Suprapubic skin (tissue), 4 donors: ENCODE results near the gene ARF6. TPM values are rescaled to one million over a fixed set of nuclear protein-coding genes. Genes with fewer than 3 reads are reported as not detected.
"Not testable (repeated sequence)": the region's sequence is repeated elsewhere in the genome, so short reads cannot be mapped to it uniquely, and the experiment has no call there.

Experiments used
- DNase-seq, 2 donors: peaks; one replicate each; pipeline ENCODE4 v3.0.0-alpha.2; 2019; ENCODE audit warnings: low spot score in 2 of 2
- H3K27ac ChIP-seq: fragments of 200-600 bp; sonication (generic); one replicate; pipeline ENCODE4 v1.5.1; 2019
- H3K27me3 ChIP-seq: fragments of 200-600 bp; sonication (generic); one replicate; pipeline ENCODE4 v1.5.1; 2019
- H3K36me3 ChIP-seq: fragments of 200-600 bp; sonication (generic); one replicate; pipeline ENCODE4 v1.5.1; 2019
- H3K4me1 ChIP-seq: fragments of 200-600 bp; sonication (generic); one replicate; pipeline ENCODE4 v1.5.1; 2019
- H3K4me3 ChIP-seq: fragments of 200-600 bp; sonication (generic); one replicate; pipeline ENCODE4 v1.5.1; 2019; ENCODE audit warnings: mild to moderate bottlenecking
- H3K9me3 ChIP-seq: fragments of 200-600 bp; sonication (generic); one replicate; pipeline ENCODE4 v1.5.1; 2019
- CTCF ChIP-seq, 2 donors: fragments of 200-600 bp in 1 of 2; fragments of 450-650 bp in 1 of 2; sonication (generic) in 1 of 2; IDR thresholded peaks; one replicate each; pipeline ENCODE4 v1.5.1; 2016 to 2019; ENCODE audit warnings: antibody characterized with exemption in 2 of 2, mild to moderate bottlenecking in 1 of 2, moderate library complexity in 1 of 2
- EP300 ChIP-seq: sonication (generic); formaldehyde crosslinking; IDR thresholded peaks from one replicate; pipeline ENCODE4 v1.6.1; 2017; ENCODE audit warnings: antibody characterized with exemption
- POLR2A ChIP-seq, 2 donors: fragments of 450-650 bp; IDR thresholded peaks; one replicate each; pipeline ENCODE4 v1.6.1; 2017; ENCODE audit warnings: antibody characterized with exemption in 2 of 2, mild to moderate bottlenecking in 2 of 2, moderate library complexity in 2 of 2
- POLR2AphosphoS5 ChIP-seq, 3 donors: sonication (generic); formaldehyde crosslinking; IDR thresholded peaks; one replicate each; pipeline ENCODE4 v1.6.1; 2017; ENCODE audit warnings: antibody characterized with exemption in 3 of 3
- WGBS: methylation state at CpG from one replicate; pipeline ENCODE4 v1.1.5; 2018; 5-methylcytosine and 5-hydroxymethylcytosine counted together
- total RNA-seq, 4 donors: library from RNA; depleted of rRNA; stranded (reverse); fragments of >200 nt; gene quantifications; one replicate each; pipeline ENCODE4 v1.1.0, GENCODE V29; 2016

Gene ARF6
- total RNA-seq, 4 donors from 2014 or later, result 48.0 to 125 (median 85.3) TPM

DNA sequence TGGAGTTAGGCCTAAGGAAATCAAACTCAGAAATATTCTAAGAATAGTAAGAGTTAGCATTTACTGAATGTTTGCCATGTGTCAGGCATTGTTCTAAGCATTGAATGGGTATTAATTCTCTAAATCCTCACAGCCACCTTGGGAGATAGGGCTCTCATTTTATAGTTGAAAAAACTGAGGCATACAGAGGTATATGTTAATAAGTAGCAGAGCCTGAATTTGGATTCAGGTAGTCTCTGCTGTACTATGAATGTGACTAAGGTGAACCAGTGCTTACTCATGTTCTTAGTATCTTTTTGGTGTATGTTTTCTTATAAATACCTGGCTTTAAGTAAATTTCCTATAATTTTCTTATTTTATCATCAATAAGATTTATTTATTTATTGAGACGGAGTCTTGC is 8.1 kb downstream of the ARF6 start:
- no peak for TF ChIP-seq EP300
- no peak for TF ChIP-seq POLR2AphosphoS5 (IDR thresholded peaks at IDR 0.05)
- TF ChIP-seq POLR2A (IDR thresholded peaks at IDR 0.05), result no peak
- no peak for TF ChIP-seq CTCF (IDR thresholded peaks at IDR 0.05)
- Histone ChIP-seq H3K36me3 (no peaks in the 10 kb centered on the region), H3K4me1 (peaks cover 35% of the 10 kb centered on the region), H3K4me3 (no peak overlapping the region), H3K9me3 (no peaks in the 10 kb centered on the region), H3K27me3 (no peaks in the 10 kb centered on the region), H3K27ac (no peak overlapping the region)
- 95% methylated on average over 1 of the region's 1 CpG for WGBS
- no peak for DNase-seq

DNA sequence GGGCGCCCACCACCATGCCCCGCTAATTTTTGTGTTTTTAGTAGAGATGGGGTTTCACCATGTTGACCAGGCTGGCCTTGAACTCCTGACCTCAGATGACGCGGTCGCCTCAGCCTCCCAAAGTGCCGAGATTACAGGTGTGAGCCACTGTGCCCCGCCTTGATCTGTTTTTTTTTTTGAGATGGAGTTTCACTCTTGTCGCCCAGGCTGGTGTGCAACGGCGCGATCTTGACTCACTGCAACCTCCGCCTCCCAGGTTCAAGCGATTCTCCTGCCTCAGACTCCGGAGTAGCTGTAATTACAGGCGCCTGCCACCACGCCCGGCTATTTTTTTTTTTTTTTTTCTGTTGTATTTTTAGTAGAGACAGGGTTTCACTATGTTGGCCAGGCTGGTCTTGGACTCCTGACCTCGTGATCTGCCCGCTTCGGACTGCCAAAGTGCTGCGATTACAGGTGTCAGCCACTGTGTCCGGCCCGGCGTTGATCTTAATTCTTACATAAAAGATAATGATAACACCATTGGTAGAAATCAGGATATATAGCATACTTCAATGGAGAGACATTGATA is 9.9 kb downstream of the ARF6 start:
- 84% methylated on average over 23 of the region's 24 CpGs for WGBS
- H3K27ac ChIP-seq, result not testable (repeated sequence)

DNA sequence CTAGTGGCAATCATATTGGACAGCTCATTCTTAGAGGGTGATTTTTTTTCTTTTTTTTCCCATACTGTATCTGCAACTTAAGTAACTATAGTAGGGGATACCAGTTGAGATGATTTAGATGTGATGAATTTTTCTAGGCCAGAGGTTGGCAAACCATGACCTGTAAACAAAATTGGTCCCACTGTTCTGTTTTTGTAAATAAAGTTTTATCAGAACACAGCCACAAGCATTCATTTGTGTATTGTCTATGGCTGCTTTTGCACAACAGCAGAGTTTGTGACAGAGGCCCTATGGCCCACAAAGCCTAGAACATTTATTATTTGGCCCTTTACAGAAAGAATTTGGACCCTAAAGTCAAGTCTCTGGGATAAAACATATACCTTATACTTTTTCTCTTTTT is 11.4 kb downstream of the ARF6 start:
- no peak overlapping the region for H3K27ac ChIP-seq
- H3K27me3 ChIP-seq, result no peaks in the 10 kb centered on the region
- no peak for DNase-seq
- no peaks in the 10 kb centered on the region for H3K9me3 ChIP-seq
- peaks cover 28% of the 10 kb centered on the region for H3K4me1 ChIP-seq
- no peak overlapping the region for H3K4me3 ChIP-seq
- H3K36me3 ChIP-seq, result no peaks in the 10 kb centered on the region
- TF ChIP-seq CTCF (IDR thresholded peaks at IDR 0.05) (no peak), POLR2AphosphoS5 (IDR thresholded peaks at IDR 0.05) (no peak), EP300 (no peak), POLR2A (IDR thresholded peaks at IDR 0.05) (no peak)

More for the DNA sequence above, 9.9 kb downstream of the ARF6 start:
- not testable (repeated sequence) for DNase-seq, H3K9me3 ChIP-seq, H3K4me3 ChIP-seq, H3K27me3 ChIP-seq, H3K36me3 ChIP-seq
- H3K4me1 ChIP-seq, result peaks cover 34% of the 10 kb centered on the region

DNA sequence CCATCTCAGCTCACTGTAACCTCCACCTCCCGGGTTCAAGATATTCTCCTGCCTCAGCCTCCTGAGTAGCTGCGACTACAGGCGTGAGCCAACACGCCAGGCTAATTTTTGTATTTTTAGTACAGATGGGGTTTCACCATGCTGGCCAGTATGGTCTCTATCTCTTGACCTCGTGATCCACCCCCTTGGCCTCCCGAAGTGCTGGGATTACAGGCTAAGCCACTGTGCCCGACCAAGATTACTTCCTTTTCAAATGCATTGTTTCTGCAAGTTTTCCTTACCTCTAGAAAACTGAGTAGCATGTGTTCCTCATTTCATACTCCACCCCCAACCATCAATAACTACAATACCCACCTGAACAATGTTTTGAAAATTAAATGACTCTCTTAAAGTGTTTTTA is 13.1 kb downstream of the ARF6 start:
- Histone ChIP-seq H3K27ac (no peak overlapping the region), H3K36me3 (no peaks in the 10 kb centered on the region), H3K27me3 (no peaks in the 10 kb centered on the region), H3K9me3 (no peaks in the 10 kb centered on the region), H3K4me1 (peaks cover 31% of the 10 kb centered on the region), H3K4me3 (no peak overlapping the region)
- TF ChIP-seq EP300, result no peak
- TF ChIP-seq POLR2A (IDR thresholded peaks at IDR 0.05), result no peak
- no peak for TF ChIP-seq CTCF (IDR thresholded peaks at IDR 0.05)
- no peak for TF ChIP-seq POLR2AphosphoS5 (IDR thresholded peaks at IDR 0.05)
- 75% methylated on average over 7 of the region's 7 CpGs for WGBS
- DNase-seq, result no peak

- 39% methylated on average over 5 of the region's 5 CpGs for WGBS
- DNase-seq, result no peak
These were observed 14.3 kb downstream of the ARF6 start for GRCh38 chr14:49907186-49907585.

More at GRCh38 chr14:49907186-49907585, 14.3 kb downstream of the ARF6 start:
- H3K4me1 ChIP-seq, result peaks cover 43% of the 10 kb centered on the region
- H3K4me3 ChIP-seq, result no peak overlapping the region
- no peaks in the 10 kb centered on the region for H3K27me3 ChIP-seq
- TF ChIP-seq POLR2A (IDR thresholded peaks at IDR 0.05) (no peak), POLR2AphosphoS5 (IDR thresholded peaks at IDR 0.05) (no peak), EP300 (no peak), CTCF (IDR thresholded peaks at IDR 0.05) (no peak)
- H3K9me3 ChIP-seq, result no peaks in the 10 kb centered on the region
- no peaks in the 10 kb centered on the region for H3K36me3 ChIP-seq
- H3K27ac ChIP-seq, result peak overlapping the region; percentile 66
